Kidney (tissue), 14 donors: ENCODE data around the gene KRT7. TPM values are rescaled to one million over a fixed set of nuclear protein-coding genes. Genes with fewer than 3 reads are reported as not detected.

Experiments used
- DNase-seq, 5 donors: peaks; one replicate each; pipeline ENCODE4 v3.0.0-alpha.2; 2013 to 2020
- FAIRE-seq: peaks from 2 replicates; lab custom pipeline; 2012; peaks lifted over from hg19 to GRCh38; lab: Jason Lieb, UNC
- H3K27ac ChIP-seq, 2 donors: one replicate each; pipeline ENCODE4 v1.7.0; 2013; ENCODE audit warnings: low read depth in 2 of 2, low read length in 2 of 2, inconsistent platforms in 1 of 2
- H3K27me3 ChIP-seq: one replicate; pipeline ENCODE4 v1.7.1; 2013; ENCODE audit warnings: low read length, inconsistent platforms; ENCODE audit not compliant: control insufficient read depth, insufficient read depth
- H3K36me3 ChIP-seq, 3 donors: one replicate each; pipeline versions ENCODE4 v1.7.0 to v1.7.1; 2013; ENCODE audit warnings: low read length in 3 of 3, control low read depth in 1 of 3, inconsistent platforms in 1 of 3; ENCODE audit not compliant: insufficient read depth in 3 of 3, control insufficient read depth in 2 of 3
- H3K4me1 ChIP-seq, 3 donors: one replicate each; pipeline versions ENCODE4 v1.7.0 to v1.7.1; 2013; ENCODE audit warnings: low read length in 3 of 3, inconsistent platforms in 1 of 3, low read depth in 1 of 3; ENCODE audit not compliant: control insufficient read depth in 2 of 3, insufficient read depth in 2 of 3
- H3K4me3 ChIP-seq, 3 donors: one replicate each; pipeline versions ENCODE4 v1.7.0 to v1.8.1; 2013; ENCODE audit warnings: low read length in 3 of 3, control low read depth in 1 of 3, inconsistent platforms in 1 of 3
- H3K9ac ChIP-seq, 3 donors: one replicate each; pipeline versions ENCODE4 v1.7.0 to v1.7.1; 2013; ENCODE audit warnings: low read length in 3 of 3, control low read depth in 1 of 3, inconsistent platforms in 1 of 3
- H3K9me3 ChIP-seq, 3 donors: one replicate each; pipeline versions ENCODE4 v1.7.0 to v1.7.1; 2013; ENCODE audit warnings: low read length in 3 of 3, control low read depth in 1 of 3, inconsistent platforms in 1 of 3; ENCODE audit not compliant: control insufficient read depth in 2 of 3, insufficient read depth in 1 of 3
- intact Hi-C: fragments of 100-400 bp; cut with DNase I; formaldehyde crosslinking; loops from one replicate; pipeline ENCODE4 v1.11.1; 2022
- polyA plus RNA-seq: library from polyadenylated mRNA; stranded (reverse); fragments of 350-450 nt; fragmentation: Illumina TruSeq; extraction: RNeasy Lipid Tissue Mini Kit (QIAGEN cat#74804); gene quantifications from one replicate; pipeline ENCODE4 v1.2.3, GENCODE V29; 2014; ENCODE audit warnings: low read depth, low replicate concordance; ENCODE audit not compliant: insufficient read depth
- total RNA-seq: library from RNA; stranded (reverse); fragmentation: NEBNext Ultra II Directional; extraction: Animal tissue kit (Norgen Biotek cat#: 25700); gene quantifications from one replicate; pipeline ENCODE4 v1.2.1, GENCODE V29; 2021
- TF ChIP-seq, protein P1 (sequence below): IDR thresholded peaks from 3 replicates; pipeline ENCODE4 v1.5.1; 2012; ENCODE audit warnings: mild to moderate bottlenecking, moderate library complexity, borderline replicate concordance; ENCODE audit not compliant: insufficient read depth; ENCODE audit errors: extremely low read depth
- donor health status: control.
- donor health status: control.
- donor health status: control.
- donor health status: control.
- donor health status: control.
- donor health status: DM: yes; HTN: yes; CAD: no.
- donor health status: Normal renal cell carcinoma (clear cell type).

KRT7 gene
- total and polyA plus RNA-seq, 2 donors from 2014 or later: 173 to 1,490 TPM

DNA sequence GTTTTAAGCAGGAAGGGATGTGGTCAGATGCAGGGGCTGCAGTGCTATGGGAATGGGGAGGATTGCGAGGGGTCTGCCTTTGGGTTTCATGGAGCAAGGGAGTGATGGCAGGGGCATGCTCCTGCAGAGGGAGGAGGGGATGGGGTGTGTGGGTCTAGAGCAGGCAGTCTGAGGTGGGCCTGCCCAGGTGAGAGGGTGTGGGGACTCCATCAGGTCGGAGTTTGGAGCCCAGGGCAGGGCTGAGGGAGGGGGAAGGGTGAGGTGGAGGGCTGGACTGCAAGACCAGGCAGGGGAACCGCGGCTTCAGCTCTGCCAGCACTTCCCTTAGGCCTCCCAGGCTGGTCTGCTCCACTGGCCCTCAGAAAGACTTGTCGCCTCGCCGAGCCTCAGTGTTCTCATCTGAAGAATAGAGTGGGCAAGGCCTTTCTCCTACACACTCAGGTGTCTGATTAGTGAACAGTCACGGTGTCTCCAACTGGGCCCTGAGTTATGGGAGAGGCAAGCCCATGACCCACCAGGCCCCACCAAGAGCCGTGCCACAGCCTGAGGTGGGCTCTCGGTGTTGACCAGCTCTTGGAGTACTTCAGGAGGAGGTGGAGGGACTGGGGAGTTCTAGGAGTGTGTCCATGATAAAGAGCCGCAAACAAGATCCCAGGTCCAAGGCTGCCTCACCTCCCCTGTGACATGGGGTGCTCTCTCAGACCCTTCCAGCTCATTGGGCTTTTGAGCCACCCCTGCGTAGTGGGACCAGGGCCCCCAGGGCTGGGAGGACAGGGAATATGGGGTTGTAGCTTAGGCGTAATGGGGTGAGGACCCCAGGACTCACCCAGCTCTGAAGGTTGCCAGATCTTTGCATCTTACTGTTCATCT is 21.1 kb upstream of the KRT7 start:
- H3K27me3 ChIP-seq: no peaks in the 10 kb centered on the region
- H3K27ac ChIP-seq: no peak overlapping the region
- no peak overlapping the region for H3K4me3 ChIP-seq
- intact Hi-C loops: no loop called here
- FAIRE-seq (no peak), DNase-seq (peak in 2 of 5 donors; percentile 35 to 62)
- H3K9me3 ChIP-seq: no peaks in the 10 kb centered on the region
- H3K9ac ChIP-seq: no peak overlapping the region
- no peaks in the 10 kb centered on the region for H3K36me3 ChIP-seq
- TF ChIP-seq, protein P1, sequence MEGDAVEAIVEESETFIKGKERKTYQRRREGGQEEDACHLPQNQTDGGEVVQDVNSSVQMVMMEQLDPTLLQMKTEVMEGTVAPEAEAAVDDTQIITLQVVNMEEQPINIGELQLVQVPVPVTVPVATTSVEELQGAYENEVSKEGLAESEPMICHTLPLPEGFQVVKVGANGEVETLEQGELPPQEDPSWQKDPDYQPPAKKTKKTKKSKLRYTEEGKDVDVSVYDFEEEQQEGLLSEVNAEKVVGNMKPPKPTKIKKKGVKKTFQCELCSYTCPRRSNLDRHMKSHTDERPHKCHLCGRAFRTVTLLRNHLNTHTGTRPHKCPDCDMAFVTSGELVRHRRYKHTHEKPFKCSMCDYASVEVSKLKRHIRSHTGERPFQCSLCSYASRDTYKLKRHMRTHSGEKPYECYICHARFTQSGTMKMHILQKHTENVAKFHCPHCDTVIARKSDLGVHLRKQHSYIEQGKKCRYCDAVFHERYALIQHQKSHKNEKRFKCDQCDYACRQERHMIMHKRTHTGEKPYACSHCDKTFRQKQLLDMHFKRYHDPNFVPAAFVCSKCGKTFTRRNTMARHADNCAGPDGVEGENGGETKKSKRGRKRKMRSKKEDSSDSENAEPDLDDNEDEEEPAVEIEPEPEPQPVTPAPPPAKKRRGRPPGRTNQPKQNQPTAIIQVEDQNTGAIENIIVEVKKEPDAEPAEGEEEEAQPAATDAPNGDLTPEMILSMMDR: no peak
- peaks cover 0 to 17% (median 6%) of the 10 kb centered on the region in 3 donors for H3K4me1 ChIP-seq

DNA sequence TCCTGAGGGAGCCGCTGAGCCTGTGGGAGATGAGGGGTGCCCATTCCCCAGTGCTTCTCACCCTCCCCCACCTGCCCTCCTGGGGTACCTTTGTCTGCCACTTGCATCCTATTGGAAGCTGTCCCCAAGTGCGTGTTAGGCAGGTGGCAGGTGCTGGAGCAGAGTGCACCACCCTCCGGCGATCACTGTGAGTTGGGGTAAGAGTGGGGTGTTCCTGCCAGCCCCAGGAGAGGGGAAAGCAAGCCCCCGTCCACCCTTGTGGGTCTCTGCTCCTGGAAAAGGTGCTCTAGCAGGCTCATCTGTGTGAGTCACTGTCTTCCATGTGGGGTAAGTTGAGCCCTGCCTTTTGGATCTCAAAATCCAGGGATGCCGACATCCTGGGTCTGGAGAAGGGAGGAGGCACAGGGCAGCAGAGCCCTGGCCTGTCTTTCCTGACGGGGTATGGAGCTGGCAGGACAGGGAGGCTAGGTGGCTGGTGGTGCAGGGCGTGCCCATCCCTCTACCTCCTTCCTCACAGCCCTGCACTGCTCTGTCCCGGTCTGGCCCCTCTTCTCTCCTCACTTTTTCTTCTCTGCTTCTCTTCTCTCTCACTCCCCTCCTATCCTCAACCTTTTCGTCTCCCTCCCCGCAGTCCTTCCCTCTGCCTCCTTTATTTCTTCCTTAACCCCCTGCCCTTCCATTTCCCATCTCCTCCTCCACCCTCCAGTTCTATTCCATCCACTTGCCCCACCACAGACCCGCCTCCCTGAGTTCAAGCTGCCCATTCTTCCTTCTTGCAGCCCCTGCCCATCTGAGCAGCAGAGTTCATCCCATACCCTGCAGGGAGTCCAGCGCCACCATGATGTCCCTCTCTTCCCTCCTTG is 20.1 kb upstream of the KRT7 start:
- no peaks in the 10 kb centered on the region for H3K36me3 ChIP-seq
- no peak overlapping the region for H3K9ac ChIP-seq
- H3K27me3 ChIP-seq: no peaks in the 10 kb centered on the region
- peak in 2 of 5 donors; percentile 40 for DNase-seq
- FAIRE-seq: no peak
- no peak overlapping the region for H3K27ac ChIP-seq
- intact Hi-C loops: no loop called here
- TF ChIP-seq, protein P1: no peak
- peaks cover 0 to 25% (median 13%) of the 10 kb centered on the region in 3 donors for H3K4me1 ChIP-seq
- no peak overlapping the region for H3K4me3 ChIP-seq
- H3K9me3 ChIP-seq: no peaks in the 10 kb centered on the region

DNA sequence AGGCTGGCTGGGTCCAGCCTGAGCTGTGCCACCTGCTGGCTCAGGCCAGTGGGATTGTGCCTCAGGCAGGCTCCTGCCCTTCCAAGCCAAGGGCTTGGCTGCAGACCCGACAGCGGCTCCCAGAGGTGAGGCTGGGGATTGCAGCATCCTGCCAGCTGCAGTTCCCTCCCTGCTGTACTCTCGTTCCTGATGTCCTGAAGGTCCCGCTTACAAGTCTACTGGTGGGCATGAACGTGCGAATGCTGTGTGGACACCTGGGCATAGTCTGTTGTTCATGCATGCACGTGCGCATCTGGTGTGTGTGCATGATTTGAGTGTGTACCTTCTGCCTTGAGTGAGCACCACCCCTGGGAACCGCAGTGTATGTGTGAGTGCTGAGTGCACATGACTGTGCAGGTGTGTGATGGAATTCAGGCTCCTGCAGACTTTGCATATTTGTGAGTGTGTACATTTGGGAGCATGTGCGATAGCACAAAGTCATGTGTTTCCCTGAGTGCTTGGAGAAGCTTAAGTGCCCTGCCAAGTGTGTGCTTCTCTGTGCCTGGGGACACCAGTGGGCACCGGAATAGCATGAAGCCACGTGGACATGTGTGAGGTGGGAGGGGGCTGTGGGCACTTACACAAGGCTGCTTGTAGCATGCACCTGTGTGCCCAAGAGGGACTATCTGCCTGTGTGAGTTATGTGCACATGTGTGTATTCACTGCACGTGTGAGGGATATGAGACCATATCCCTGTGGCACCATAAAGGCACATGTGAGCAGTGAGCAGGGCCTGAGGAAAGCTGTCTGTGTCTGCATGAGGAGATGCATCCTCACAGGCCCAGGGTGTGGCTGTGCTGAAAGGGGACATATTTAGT is 19.3 kb upstream of the KRT7 start:
- TF ChIP-seq, protein P1: peak; percentile 97
- Histone ChIP-seq H3K9me3 (no peaks in the 10 kb centered on the region), H3K4me1 (peaks cover 0 to 25% (median 13%) of the 10 kb centered on the region in 3 donors), H3K9ac (no peak overlapping the region), H3K36me3 (no peaks in the 10 kb centered on the region), H3K4me3 (no peak overlapping the region), H3K27ac (no peak overlapping the region), H3K27me3 (no peaks in the 10 kb centered on the region)
- intact Hi-C loops: no loop called here
- FAIRE-seq (no peak), DNase-seq (peak; percentile 88 to 92 (median 89))
